Activated CD8-positive, alpha-beta memory T cell treated with anti-CD3 and anti-CD28 coated beads, Interleukin-2, amount 10 ng/mL, durations not matched to agents 7 days and 5 days (primary cell): ENCODE results near the gene CISD1. TPM values are rescaled to one million over a fixed set of nuclear protein-coding genes. Genes with fewer than 3 reads are reported as not detected.
"Not testable (repeated sequence)": the region's sequence is repeated elsewhere in the genome, so short reads cannot be mapped to it uniquely, and the experiment has no call there.

Source experiments
- ATAC-seq: fragments of 150-1000 bp; cut with Tn5 transposase; one replicate; pipeline ENCODE4 v1.10.0; 2021; ENCODE audit warnings: moderate library complexity
- CTCF ChIA-PET: fragments of 350-600 bp; sonication (Branson Sonifier 250); formaldehyde crosslinking; loops from one replicate; lab custom pipeline; 2021; ENCODE audit warnings: antibody characterized with exemption; lab: Charles Lee
- DNase-seq: peaks from one replicate; pipeline ENCODE4 v3.0.0-alpha.2; 2020
- H3K27ac Mint-ChIP-seq: one replicate; pipeline ENCODE4 v1.8.0; 2021; ENCODE audit warnings: mild to moderate bottlenecking, mixed read lengths
- H3K27me3 Mint-ChIP-seq: one replicate; pipeline ENCODE4 v1.8.0; 2021; ENCODE audit warnings: mixed read lengths
- H3K36me3 Mint-ChIP-seq: one replicate; pipeline ENCODE4 v1.8.0; 2021; ENCODE audit warnings: mild to moderate bottlenecking, mixed read lengths
- H3K4me1 Mint-ChIP-seq: one replicate; pipeline ENCODE4 v1.8.0; 2021; ENCODE audit warnings: mixed read lengths
- H3K4me3 Mint-ChIP-seq: one replicate; pipeline ENCODE4 v1.8.0; 2021; ENCODE audit warnings: mild to moderate bottlenecking, moderate library complexity, mixed read lengths
- H3K9me3 Mint-ChIP-seq: one replicate; pipeline ENCODE4 v1.8.0; 2022; ENCODE audit warnings: low read depth, mixed read lengths
- total RNA-seq, 2 experiments: library from RNA; stranded (reverse); gene quantifications; one replicate each; pipeline ENCODE4 v1.2.3, GENCODE V29; 2021

CISD1 gene
- total RNA-seq, 2 experiments from 2014 or later = 32.2 to 39.4 TPM

DNA sequence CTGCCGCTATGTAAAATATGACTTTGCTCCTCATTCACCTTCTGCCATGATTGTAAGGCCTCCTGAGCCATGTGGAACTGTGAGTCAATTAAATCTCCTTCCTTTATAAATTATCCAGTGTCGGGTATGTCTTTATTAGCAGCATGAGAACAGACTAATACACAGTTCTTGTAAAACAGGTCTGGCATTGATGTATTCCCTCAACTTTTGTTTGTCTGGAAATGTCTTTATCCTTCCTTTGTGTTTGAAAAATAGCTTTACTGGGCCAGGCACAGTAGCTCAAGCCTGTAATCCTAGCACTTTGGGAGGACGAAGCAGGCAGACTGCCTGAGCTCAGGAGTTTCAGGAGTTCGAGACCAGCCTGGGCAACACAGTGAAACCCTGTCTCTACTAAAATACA, 15.8 kb upstream of the CISD1 start:
- H3K4me1 Mint-ChIP-seq = peaks cover 7% of the 10 kb centered on the region
- DNase-seq (no peak), ATAC-seq (no peak)
- no peak overlapping the region for H3K27ac Mint-ChIP-seq
- peaks cover 3% of the 10 kb centered on the region for H3K9me3 Mint-ChIP-seq
- CTCF ChIA-PET = no interaction called here
- no peaks in the 10 kb centered on the region for H3K27me3 Mint-ChIP-seq
- peaks cover 33% of the 10 kb centered on the region for H3K36me3 Mint-ChIP-seq
- H3K4me3 Mint-ChIP-seq = no peak overlapping the region

DNA sequence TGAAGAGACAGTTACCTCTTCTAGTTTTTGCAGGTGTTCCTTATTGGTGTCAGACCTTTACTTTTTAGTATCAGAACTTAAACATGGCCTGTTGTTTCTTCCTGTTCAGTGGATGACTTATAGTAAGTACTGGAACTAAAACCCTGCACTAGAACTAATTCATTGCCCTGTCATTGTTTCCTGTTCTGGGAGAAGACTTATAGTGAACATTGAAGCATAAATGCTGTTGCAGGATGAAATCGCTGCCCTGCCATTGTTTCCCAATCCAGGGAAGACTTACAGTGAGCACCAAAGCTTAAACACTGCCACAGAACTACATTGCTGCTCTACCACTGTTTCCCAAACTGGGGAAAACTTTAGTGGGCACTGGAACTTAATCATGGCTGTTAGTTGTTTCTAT, 14.3 kb upstream of the CISD1 start:
- ATAC-seq (no peak), DNase-seq (no peak)
- Mint-ChIP-seq H3K27me3 (no peaks in the 10 kb centered on the region), H3K4me1 (peaks cover 7% of the 10 kb centered on the region), H3K9me3 (peaks cover 3% of the 10 kb centered on the region), H3K4me3 (no peak overlapping the region), H3K36me3 (peaks cover 32% of the 10 kb centered on the region), H3K27ac (no peak overlapping the region)
- CTCF ChIA-PET = no interaction called here

DNA sequence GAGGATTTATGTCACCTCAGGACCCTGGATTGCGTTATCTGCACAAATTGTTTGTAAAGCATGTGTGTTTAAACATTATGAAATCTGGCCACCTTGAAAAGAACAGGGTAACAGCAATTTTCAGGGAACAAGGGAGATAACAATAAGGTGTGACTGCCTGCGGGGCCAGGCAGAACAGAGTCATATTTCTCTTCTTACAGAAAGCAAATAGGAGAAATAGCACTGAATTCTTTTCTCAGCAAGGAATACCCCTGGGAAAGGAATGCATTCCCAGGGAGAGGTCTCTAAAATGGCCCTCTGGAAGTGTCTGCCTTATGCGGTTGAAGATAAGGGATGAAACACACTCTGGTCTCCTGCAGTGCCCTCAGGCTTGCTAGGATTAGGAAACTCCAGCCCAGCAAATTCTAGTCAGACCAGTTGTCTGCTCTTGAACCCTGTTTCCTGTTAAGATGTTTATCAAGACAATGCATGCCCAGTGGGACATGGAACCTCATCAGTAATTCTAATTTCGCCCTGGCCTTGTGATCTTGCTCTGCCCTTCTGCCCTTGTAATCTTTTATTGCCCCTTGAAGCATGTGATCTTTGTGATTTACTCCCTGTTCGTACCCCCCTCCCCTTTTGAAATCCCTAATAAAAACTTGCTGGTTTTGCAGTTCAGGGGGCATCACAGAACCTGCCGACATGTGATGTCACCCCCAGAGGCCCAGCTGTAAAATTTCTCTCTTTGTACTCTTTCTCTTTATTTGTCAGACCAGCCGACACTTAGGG, 12.8 kb upstream of the CISD1 start:
- H3K36me3 Mint-ChIP-seq = peaks cover 32% of the 10 kb centered on the region
- H3K4me3 Mint-ChIP-seq, H3K27ac Mint-ChIP-seq, H3K4me1 Mint-ChIP-seq, H3K27me3 Mint-ChIP-seq, ATAC-seq, DNase-seq, H3K9me3 Mint-ChIP-seq, CTCF ChIA-PET: not testable (repeated sequence)

DNA sequence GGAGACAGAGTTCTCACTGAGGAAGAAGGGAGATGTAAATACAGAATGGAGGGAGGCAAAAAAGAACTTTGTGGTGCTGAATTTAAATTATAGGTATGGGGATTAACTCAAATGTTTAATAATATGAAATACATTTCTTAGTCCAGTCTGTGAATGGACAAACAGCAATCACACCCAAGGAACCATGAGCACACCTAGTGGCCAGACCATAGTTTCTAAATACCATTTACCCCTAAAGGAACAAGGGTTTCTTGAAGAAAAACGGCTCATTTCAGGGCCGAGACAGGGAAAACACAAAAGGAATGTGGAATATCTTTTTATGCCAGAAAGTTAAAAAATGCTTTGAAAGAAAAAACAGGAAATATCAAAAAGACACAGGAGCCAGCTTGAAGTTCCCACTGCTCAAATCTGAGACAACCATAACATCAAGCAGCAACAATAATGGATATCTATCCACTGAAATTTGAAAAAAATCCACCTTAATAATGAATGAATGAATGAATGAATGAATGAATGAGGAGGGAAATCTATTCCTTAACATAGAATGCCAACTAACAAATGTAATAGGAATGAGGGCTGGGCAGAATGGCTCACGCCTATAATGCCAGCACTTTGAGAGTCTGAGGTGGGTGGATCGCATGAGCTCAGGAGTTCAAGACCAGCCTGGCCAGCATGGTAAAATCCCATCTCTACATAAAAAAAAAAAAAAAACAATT, 9.8 kb upstream of the CISD1 start:
- H3K27ac Mint-ChIP-seq = no peak overlapping the region
- H3K9me3 Mint-ChIP-seq = peaks cover under 1% of the 10 kb centered on the region
- CTCF ChIA-PET = no interaction called here
- H3K36me3 Mint-ChIP-seq = peaks cover 21% of the 10 kb centered on the region
- DNase-seq = no peak
- H3K27me3 Mint-ChIP-seq = no peaks in the 10 kb centered on the region
- no peak for ATAC-seq
- H3K4me3 Mint-ChIP-seq = no peak overlapping the region
- H3K4me1 Mint-ChIP-seq = peaks cover 20% of the 10 kb centered on the region

DNA sequence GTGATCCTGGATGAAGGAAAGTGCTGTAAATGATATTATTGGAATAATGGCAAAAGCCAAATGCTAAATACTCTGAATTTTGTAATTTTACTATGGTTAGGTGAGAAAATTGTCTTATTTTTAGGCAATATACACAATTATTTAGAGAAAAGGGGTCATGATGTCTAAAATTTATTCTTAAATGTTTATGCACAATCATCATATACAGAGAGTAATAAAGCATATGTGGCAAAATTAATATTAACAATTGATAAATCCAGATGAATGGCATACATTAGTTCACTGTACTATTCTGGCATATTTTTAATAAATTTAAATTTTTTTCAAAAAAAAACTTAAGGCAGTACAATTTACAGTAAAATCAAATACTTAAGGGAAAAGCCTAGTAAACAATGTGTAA, 8.6 kb upstream of the CISD1 start:
- no peak for ATAC-seq
- no peak overlapping the region for H3K27ac Mint-ChIP-seq
- no peak overlapping the region for H3K4me3 Mint-ChIP-seq
- H3K27me3 Mint-ChIP-seq = no peaks in the 10 kb centered on the region
- CTCF ChIA-PET = no interaction called here
- H3K36me3 Mint-ChIP-seq = peaks cover 12% of the 10 kb centered on the region
- peaks cover 27% of the 10 kb centered on the region for H3K4me1 Mint-ChIP-seq
- DNase-seq = no peak
- no peaks in the 10 kb centered on the region for H3K9me3 Mint-ChIP-seq

DNA sequence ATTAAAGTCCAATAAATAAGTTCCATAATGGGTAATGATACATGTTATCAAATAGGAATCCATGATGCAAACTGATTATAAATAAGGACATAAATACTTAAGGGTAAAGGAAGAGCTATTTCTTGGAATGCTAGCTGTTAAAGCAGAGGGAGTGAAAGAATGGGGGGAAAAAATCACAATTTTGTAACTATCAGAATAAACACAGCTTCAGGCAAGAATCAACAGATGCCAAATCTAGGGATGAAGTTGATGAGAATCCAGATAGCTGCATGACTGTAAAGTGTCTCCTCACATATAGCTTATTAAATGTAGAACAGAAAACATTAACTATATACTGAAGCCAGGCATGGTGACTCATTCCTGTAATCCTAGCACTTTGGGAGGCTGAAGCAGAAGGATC, 6.2 kb upstream of the CISD1 start:
- Mint-ChIP-seq H3K36me3 (peaks cover under 1% of the 10 kb centered on the region), H3K27me3 (no peaks in the 10 kb centered on the region), H3K27ac (no peak overlapping the region), H3K4me1 (peaks cover 32% of the 10 kb centered on the region), H3K4me3 (no peak overlapping the region), H3K9me3 (no peaks in the 10 kb centered on the region)
- ATAC-seq = no peak
- CTCF ChIA-PET = no interaction called here
- no peak for DNase-seq

DNA sequence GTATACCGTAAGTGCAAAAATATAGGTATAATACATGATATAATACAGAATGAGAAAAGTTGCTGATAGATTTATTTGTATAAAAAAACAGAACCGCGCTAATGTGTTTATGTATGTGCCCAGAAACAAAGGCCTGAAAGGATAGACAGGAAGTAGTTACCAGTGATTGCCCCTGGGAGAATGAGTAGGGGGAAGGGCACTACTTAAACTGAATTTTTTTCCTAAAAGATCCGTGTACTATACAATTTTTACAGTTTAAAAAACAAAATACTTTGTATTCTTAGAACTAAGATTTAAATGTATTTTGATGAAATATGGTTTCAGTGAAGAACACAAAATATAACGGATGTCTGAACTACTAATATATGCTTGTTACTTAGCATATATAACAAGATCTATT, 4.2 kb upstream of the CISD1 start:
- Mint-ChIP-seq H3K4me3 (no peak overlapping the region), H3K27me3 (no peaks in the 10 kb centered on the region), H3K36me3 (no peaks in the 10 kb centered on the region), H3K4me1 (peaks cover 37% of the 10 kb centered on the region), H3K27ac (no peak overlapping the region), H3K9me3 (no peaks in the 10 kb centered on the region)
- no peak for ATAC-seq
- CTCF ChIA-PET = no interaction called here
- DNase-seq = no peak

DNA sequence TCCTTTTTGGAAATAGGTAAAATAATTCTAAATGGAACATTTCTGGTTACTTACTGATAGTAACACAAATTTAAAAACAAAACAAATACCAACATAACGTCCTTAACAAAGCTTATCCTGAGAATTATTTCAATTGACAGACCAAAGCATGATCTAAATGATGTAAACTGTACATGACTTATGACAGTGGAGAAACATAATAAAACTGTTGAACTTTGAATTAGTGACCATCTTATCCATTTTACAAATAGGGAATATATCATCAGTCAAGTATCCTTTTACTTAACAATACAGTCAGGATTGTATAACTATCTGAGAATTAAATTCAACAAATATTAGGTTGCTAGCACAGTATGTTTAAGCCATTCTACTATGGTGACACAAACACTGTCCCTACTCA, 3.7 kb upstream of the CISD1 start:
- no peaks in the 10 kb centered on the region for H3K9me3 Mint-ChIP-seq
- peaks cover 37% of the 10 kb centered on the region for H3K4me1 Mint-ChIP-seq
- H3K36me3 Mint-ChIP-seq = no peaks in the 10 kb centered on the region
- CTCF ChIA-PET = no interaction called here
- no peak for ATAC-seq
- no peak for DNase-seq
- peak overlapping the region; percentile 92 for H3K27ac Mint-ChIP-seq
- no peaks in the 10 kb centered on the region for H3K27me3 Mint-ChIP-seq
- H3K4me3 Mint-ChIP-seq = peak overlapping the region; percentile 52

DNA sequence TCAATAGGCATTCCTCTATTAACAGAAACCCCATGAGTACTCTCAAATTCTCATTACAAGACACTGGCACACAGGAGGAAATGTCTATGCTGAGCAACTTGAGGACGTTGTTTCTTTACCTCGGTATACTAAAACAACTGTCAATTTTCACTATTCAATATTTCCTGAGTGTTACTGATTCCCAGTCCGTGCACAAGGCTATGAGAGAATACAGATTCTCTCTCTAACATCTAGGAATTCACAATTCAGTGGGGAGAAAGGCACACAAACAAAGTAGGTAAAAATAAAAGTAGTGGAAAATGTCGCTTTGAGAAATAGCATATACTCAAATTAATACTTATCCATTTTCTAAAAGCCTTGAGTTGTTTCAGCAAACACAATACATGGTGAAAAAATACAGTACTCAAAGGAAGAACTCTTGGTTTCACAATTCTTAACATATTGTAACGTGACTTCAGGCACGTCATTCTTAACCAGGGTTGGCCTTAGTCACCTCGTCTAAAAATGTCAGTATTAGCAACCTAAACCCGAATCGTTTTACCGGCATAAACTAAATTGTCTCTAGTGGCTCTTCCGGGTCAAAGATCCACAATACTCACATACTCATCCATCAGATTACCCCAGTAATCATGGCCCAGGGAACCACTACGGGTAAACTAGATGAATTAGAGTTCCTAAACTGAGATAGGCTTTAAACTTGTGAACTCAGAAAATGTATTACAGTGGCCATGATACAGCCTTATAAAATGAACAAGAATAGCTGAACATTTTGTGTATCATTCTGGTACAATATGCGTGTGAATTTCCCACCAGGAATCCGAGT, 2.7 kb upstream of the CISD1 start:
- ATAC-seq (peak; percentile 7), DNase-seq (peak; percentile 57)
- Mint-ChIP-seq H3K4me1 (peaks cover 41% of the 10 kb centered on the region), H3K27ac (peak overlapping the region; percentile 92), H3K9me3 (no peaks in the 10 kb centered on the region), H3K27me3 (no peaks in the 10 kb centered on the region), H3K36me3 (peaks cover 5% of the 10 kb centered on the region), H3K4me3 (peak overlapping the region; percentile 91)
- CTCF ChIA-PET = interaction anchor here (0.8 kb wide), 1 partner anchor 24 kb away, joined by 3 read pairs; no protein-coding TSS in a partner anchor

DNA sequence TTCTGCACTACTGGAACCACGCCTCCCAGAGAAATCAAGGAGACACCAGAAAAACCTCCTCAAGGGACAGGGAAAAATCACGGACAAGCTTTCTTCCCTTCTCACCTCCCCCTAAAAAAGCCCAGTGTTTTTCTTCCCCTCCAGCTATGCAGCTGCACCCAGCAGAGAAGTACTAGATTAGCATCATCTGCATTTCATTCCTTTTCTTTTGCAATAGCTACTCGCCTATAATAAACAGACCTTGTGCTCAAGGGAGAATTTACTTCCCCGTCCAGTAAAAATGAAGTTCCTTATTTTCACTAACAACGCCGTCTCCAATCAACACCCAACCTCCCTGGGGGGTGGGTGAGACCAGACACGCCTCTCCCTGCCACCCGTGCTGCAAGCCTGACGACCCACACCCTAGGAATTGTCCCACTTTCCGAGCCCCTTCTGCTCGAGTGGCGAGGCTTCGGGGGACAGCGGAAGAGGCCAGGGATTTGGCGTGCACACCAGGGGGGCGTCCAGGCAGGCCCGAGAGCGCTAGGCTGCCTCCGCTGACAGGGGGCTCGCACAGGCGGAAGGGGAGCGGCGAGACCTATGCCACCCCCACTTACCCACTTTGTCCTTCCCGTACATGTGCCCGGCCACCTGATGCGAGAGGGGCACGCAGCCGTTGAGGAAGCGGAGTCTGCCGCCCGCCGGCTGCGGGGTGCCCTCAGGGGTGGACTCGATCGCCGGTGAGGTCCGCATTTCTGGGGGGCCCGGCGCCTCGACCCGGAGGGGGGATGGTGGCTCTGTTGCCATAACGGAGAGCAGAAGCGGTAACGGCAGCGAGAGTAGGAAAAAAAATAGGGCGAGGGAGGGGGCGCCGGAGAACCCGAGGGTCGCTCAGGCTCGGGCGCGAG, 1.9 kb upstream of the CISD1 start:
- Mint-ChIP-seq H3K9me3 (no peaks in the 10 kb centered on the region), H3K4me3 (peak overlapping the region; percentile 91), H3K4me1 (peaks cover 43% of the 10 kb centered on the region), H3K36me3 (peaks cover 8% of the 10 kb centered on the region), H3K27me3 (no peaks in the 10 kb centered on the region), H3K27ac (peak overlapping the region; percentile 92)
- CTCF ChIA-PET = interaction anchor here (0.8 to 2.4 kb wide), 2 partner anchors 23 to 118 kb away, joined by 3 to 12 read pairs; partner anchors contain the start of gene TFAM
- peak; percentile 3 for ATAC-seq
- DNase-seq = peak; percentile 66

DNA sequence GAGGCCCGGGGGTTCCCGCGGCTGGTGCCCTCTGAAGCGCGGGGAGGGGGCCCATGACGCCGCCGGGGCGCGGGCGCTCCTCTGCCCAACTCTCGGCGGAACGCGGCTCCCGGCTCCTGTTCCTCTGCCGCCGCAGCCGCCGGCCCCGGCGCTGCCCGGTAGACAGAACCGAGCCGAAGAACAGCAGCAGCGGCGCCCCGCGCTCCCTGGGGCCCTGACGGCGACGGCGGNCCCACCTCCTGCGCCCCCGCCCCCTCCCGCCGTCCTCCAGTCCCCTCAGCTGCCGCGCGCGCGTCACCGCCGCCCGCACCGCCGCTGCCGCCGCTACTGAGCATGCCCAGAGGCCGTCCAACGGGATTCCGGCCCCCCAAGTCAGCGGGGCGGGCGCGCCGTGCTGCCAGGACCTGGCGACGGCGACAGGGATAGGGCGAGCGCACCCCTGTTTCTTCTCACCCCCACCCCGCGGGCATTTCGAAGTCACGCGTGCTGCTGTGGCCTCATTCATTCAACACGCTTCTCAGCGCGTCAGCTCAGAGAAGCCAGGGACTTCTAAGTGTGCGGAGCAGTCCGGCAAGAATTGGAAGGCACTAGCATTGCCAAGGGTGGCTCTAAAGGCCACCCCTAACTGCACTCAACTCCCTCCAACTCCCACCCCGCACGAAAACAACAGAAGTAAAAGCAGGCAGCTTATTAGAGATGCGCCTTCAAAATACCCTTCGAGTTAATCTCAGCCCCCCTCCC, 1.1 kb upstream of the CISD1 start, which contains the start of gene IPMK:
Gene IPMK, minus strand, starts transcription at position 182 of the 741 bp plus-strand sequence. CDS start 283 bp downstream, outside the sequence.
- H3K9me3 Mint-ChIP-seq = no peaks in the 10 kb centered on the region
- peaks cover 35% of the 10 kb centered on the region for H3K4me1 Mint-ChIP-seq
- peak within 1 kb of the TSS; percentile 91 for H3K4me3 Mint-ChIP-seq
- no peaks in the 10 kb centered on the region for H3K27me3 Mint-ChIP-seq
- H3K27ac Mint-ChIP-seq = peak within 1 kb of the TSS; percentile 92
- CTCF ChIA-PET = interaction anchor here (2.4 kb wide), 1 partner anchor 117 kb away, joined by 12 read pairs; the partner anchor contains the start of gene TFAM
- DNase-seq (peak; percentile 96), ATAC-seq (peak; percentile 80)
- peaks cover 8% of the 10 kb centered on the region for H3K36me3 Mint-ChIP-seq

DNA sequence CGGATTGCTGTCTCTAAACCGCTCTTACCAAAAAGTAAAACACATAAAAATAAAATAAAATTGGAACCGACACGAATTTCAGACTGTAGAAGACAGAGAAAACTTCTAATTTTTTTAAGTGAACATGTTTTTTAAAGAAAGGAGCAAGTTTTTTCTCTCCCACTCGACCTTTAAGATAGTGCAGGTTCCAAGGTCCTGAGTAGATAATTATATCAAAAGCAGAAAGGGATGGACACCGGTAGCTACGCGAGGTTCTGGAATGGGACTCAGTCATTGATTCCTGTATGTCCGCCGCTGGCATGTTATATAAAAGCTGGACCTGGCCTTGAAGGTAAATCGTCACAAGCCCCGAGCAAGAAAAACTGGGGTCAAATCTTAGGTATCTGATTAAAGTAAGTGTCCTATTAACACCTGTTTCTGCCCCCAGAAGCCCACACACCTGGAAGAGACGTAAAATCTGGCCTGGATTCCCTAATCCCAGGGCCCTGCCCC, 462 bp upstream of the CISD1 start:
- CTCF ChIA-PET = interaction anchor here (0.9 to 2.4 kb wide), 6 partner anchors 9 to 116 kb away, joined by 3 to 12 read pairs (median 3); partner anchors contain the start of gene TFAM
- no peak for ATAC-seq

More for the DNA sequence above, 462 bp upstream of the CISD1 start:
- Mint-ChIP-seq H3K27ac (peak overlapping the region; percentile 92), H3K27me3 (no peaks in the 10 kb centered on the region), H3K4me1 (peaks cover 31% of the 10 kb centered on the region), H3K4me3 (peak overlapping the region; percentile 91), H3K36me3 (peaks cover 11% of the 10 kb centered on the region), H3K9me3 (no peaks in the 10 kb centered on the region)
- DNase-seq = no peak
